KG1 (cell line): ENCODE results near the gene APEX2.
"Not testable (repeated sequence)": the region's sequence is repeated elsewhere in the genome, so short reads cannot be mapped to it uniquely, and the experiment has no call there.

Experiments used
- DNase-seq: peaks from one replicate; lab custom pipeline; 2025; lab: John Stamatoyannopoulos, UW

Gene APEX2

GRCh38 chrX:55011294-55011693 lies 11.1 kb downstream of the APEX2 start:
- no peak for DNase-seq

- no peak for DNase-seq
These were observed 14.7 kb downstream of the APEX2 start for GRCh38 chrX:55014897-55015299.

- DNase-seq = no peak
These were observed 26.0 kb downstream of the APEX2 start for GRCh38 chrX:55026143-55026542.

GRCh38 chrX:55026840-55027239 lies 26.7 kb downstream of the APEX2 start:
- no peak for DNase-seq

GRCh38 chrX:55028040-55028439 lies 27.9 kb downstream of the APEX2 start:
- no peak for DNase-seq

GRCh38 chrX:55028611-55029010 lies 28.4 kb downstream of the APEX2 start:
- no peak for DNase-seq

GRCh38 chrX:55029291-55029690 lies 29.1 kb downstream of the APEX2 start:
- DNase-seq = no peak

- no peak for DNase-seq
These were observed 30.4 kb downstream of the APEX2 start, which contains the start of gene ALAS2 for GRCh38 chrX:55030271-55031205. Gene ALAS2, minus strand, starts transcription at chrX:55030977. Its CDS starts 4,977 bp downstream, at chrX:55026000.

GRCh38 chrX:55033429-55033828 lies 33.3 kb downstream of the APEX2 start:
- DNase-seq = no peak

GRCh38 chrX:55039471-55039870 lies 39.3 kb downstream of the APEX2 start:
- DNase-seq = no peak

GRCh38 chrX:55041514-55041913 lies 41.4 kb downstream of the APEX2 start:
- no peak for DNase-seq

GRCh38 chrX:55050599-55050998 lies 50.4 kb downstream of the APEX2 start:
- not testable (repeated sequence) for DNase-seq

- no peak for DNase-seq
These were observed 56.9 kb downstream of the APEX2 start for GRCh38 chrX:55056820-55057674.

GRCh38 chrX:55057675-55058249 lies 57.6 kb downstream of the APEX2 start:
- no peak for DNase-seq
